Bronchial epithelial cell (primary cell): ENCODE results near the gene OPA3. TPM values are rescaled to one million over a fixed set of nuclear protein-coding genes. Genes with fewer than 3 reads are reported as not detected.
A peak's percentile ranks its signal among the peaks of the same experiment; 100 is the strongest.
"Not testable (repeated sequence)": the region's sequence is repeated elsewhere in the genome, so short reads cannot be mapped to it uniquely, and the experiment has no call there.

Source experiments
- DNase-seq: peaks from one replicate; pipeline ENCODE4 v3.0.0-alpha.2; 2010; ENCODE audit warnings: low read depth
- FAIRE-seq: peaks from 2 replicates; lab custom pipeline; 2011; peaks lifted over from hg19 to GRCh38; lab: Jason Lieb, UNC
- H3K27me3 ChIP-seq: 2 replicates; pipeline ENCODE4 v1.5.1; 2011; ENCODE audit warnings: low read length; ENCODE audit not compliant: control insufficient read depth, insufficient read depth
- H3K36me3 ChIP-seq: 2 replicates; pipeline ENCODE4 v1.5.1; 2011; ENCODE audit warnings: low read length; ENCODE audit not compliant: control insufficient read depth, insufficient read depth
- H3K4me3 ChIP-seq: 2 replicates; pipeline ENCODE4 v1.5.1; 2011; ENCODE audit warnings: mild to moderate bottlenecking, low read depth, low read length, control low read depth
- CTCF ChIP-seq: IDR thresholded peaks from 2 replicates; pipeline ENCODE4 v1.5.1; 2011; ENCODE audit warnings: mild to moderate bottlenecking, moderate library complexity, low read length, control low read depth, inconsistent platforms; ENCODE audit not compliant: insufficient read depth, severe bottlenecking
- total RNA-seq: library from RNA; depleted of rRNA; stranded (reverse); fragments of >200 nt; gene quantifications from 2 replicates; pipeline ENCODE4 v1.2.1, GENCODE V29; 2014

OPA3 gene
- total RNA-seq, 1 donor from 2014 or later: 5.3 TPM

GRCh38 chr19:45514376-45515051 lies 70.1 kb downstream of the OPA3 start:
- H3K4me3 ChIP-seq: no peak overlapping the region
- H3K36me3 ChIP-seq: peaks cover 17% of the 10 kb centered on the region
- TF ChIP-seq CTCF: no peak
- DNase-seq (no peak), FAIRE-seq (no peak)
- no peaks in the 10 kb centered on the region for H3K27me3 ChIP-seq

- no peak for TF ChIP-seq CTCF
- FAIRE-seq: no peak
- H3K36me3 ChIP-seq: peaks cover 15% of the 10 kb centered on the region
These were observed 71.6 kb downstream of the OPA3 start for GRCh38 chr19:45512881-45513483.

GRCh38 chr19:45511074-45511473 lies 73.5 kb downstream of the OPA3 start:
- H3K27me3 ChIP-seq: no peaks in the 10 kb centered on the region
- DNase-seq (no peak), FAIRE-seq (no peak)
- H3K36me3 ChIP-seq: peaks cover 10% of the 10 kb centered on the region
- no peak overlapping the region for H3K4me3 ChIP-seq
- no peak for TF ChIP-seq CTCF

More at GRCh38 chr19:45512881-45513483, 71.6 kb downstream of the OPA3 start:
- no peak for DNase-seq
- H3K4me3 ChIP-seq: no peak overlapping the region
- H3K27me3 ChIP-seq: no peaks in the 10 kb centered on the region

- H3K36me3 ChIP-seq, H3K4me3 ChIP-seq, FAIRE-seq, DNase-seq, H3K27me3 ChIP-seq: not testable (repeated sequence)
These were observed 74.2 kb downstream of the OPA3 start for GRCh38 chr19:45510352-45510751.

GRCh38 chr19:45509692-45510015 lies 74.9 kb downstream of the OPA3 start:
- no peak for TF ChIP-seq CTCF
- Histone ChIP-seq H3K4me3 (peak overlapping the region; percentile 94), H3K36me3 (peaks cover 6% of the 10 kb centered on the region), H3K27me3 (no peaks in the 10 kb centered on the region)
- DNase-seq (no peak), FAIRE-seq (no peak)

- TF ChIP-seq CTCF: no peak
- Histone ChIP-seq H3K36me3 (peaks cover 6% of the 10 kb centered on the region), H3K27me3 (no peaks in the 10 kb centered on the region), H3K4me3 (peak overlapping the region; percentile 94)
- DNase-seq: peak; percentile 20
- FAIRE-seq: no peak
These were observed 75.5 kb downstream of the OPA3 start for GRCh38 chr19:45508861-45509691.
